Activated T-cell treated with anti-CD3 and anti-CD28 coated beads for 1 hour (primary cell): ENCODE data around the gene COA8.
A peak's percentile ranks its signal among the peaks of the same experiment; 100 is the strongest.

Experiments
- DNase-seq: peaks from one replicate; pipeline ENCODE4 v3.0.0-alpha.2; 2020; ENCODE audit warnings: low read depth

Gene COA8

GRCh38 chr14:103623883-103624482, 61.2 kb downstream of the COA8 start:
- no peak for DNase-seq

- no peak for DNase-seq
Measured at GRCh38 chr14:103624860-103625259, 62.1 kb downstream of the COA8 start.

- DNase-seq = no peak
Measured at GRCh38 chr14:103625356-103626095, 62.8 kb downstream of the COA8 start.

GRCh38 chr14:103626146-103626850, 63.5 kb downstream of the COA8 start:
- no peak for DNase-seq

- DNase-seq = no peak
Measured at GRCh38 chr14:103627073-103628025, 64.6 kb downstream of the COA8 start.

- peak; percentile 5 for DNase-seq
Measured at GRCh38 chr14:103628221-103628683, 65.5 kb downstream of the COA8 start.

GRCh38 chr14:103628684-103629502, 66.1 kb downstream of the COA8 start, which contains the start of gene KLC1:
TSS of gene KLC1 (plus strand) at chr14:103629211. CDS start at chr14:103654565, 25,354 bp downstream.
- peak; percentile 82 for DNase-seq

- peak; percentile 13 for DNase-seq
Measured at GRCh38 chr14:103629503-103630121, 66.9 kb downstream of the COA8 start.

- no peak for DNase-seq
Measured at GRCh38 chr14:103630364-103631108, 67.8 kb downstream of the COA8 start.

- DNase-seq = no peak
Measured at GRCh38 chr14:103633391-103633790, 70.6 kb downstream of the COA8 start.

GRCh38 chr14:103634156-103634555, 71.4 kb downstream of the COA8 start:
- DNase-seq = no peak

- DNase-seq = no peak
Measured at GRCh38 chr14:103638594-103638993, 75.8 kb downstream of the COA8 start.
